Endothelial cell (in vitro differentiated cells): ENCODE data around the gene HBG1. TPM values are rescaled to one million over a fixed set of nuclear protein-coding genes. Genes with fewer than 3 reads are reported as not detected.

ENCODE experiments used
- DNase-seq: peaks from one replicate; pipeline ENCODE4 v3.0.0; 2021; ENCODE audit warnings: low spot score
- H3K27ac Mint-ChIP-seq: one replicate; pipeline ENCODE4 v1.8.0; 2021; ENCODE audit warnings: mixed read lengths, inconsistent platforms; ENCODE audit not compliant: unreplicated experiment
- H3K27me3 Mint-ChIP-seq: one replicate; pipeline ENCODE4 v1.8.0; 2021; ENCODE audit warnings: mild to moderate bottlenecking, moderate library complexity, mixed read lengths, inconsistent platforms; ENCODE audit not compliant: unreplicated experiment
- H3K36me3 Mint-ChIP-seq: one replicate; pipeline ENCODE4 v1.8.0; 2021; ENCODE audit warnings: mild to moderate bottlenecking, low read depth, mixed read lengths, inconsistent platforms; ENCODE audit not compliant: unreplicated experiment
- H3K4me1 Mint-ChIP-seq: one replicate; pipeline ENCODE4 v1.8.0; 2021; ENCODE audit warnings: mild to moderate bottlenecking, mixed read lengths, inconsistent platforms; ENCODE audit not compliant: unreplicated experiment
- H3K4me3 Mint-ChIP-seq: one replicate; pipeline ENCODE4 v1.8.0; 2021; ENCODE audit warnings: mild to moderate bottlenecking, mixed read lengths, inconsistent platforms; ENCODE audit not compliant: unreplicated experiment
- H3K9me3 Mint-ChIP-seq: one replicate; pipeline ENCODE4 v1.8.0; 2021; ENCODE audit warnings: mixed read lengths, inconsistent platforms; ENCODE audit not compliant: unreplicated experiment
- CTCF ChIP-seq: fragments of 200-600 bp; sonication (generic); IDR thresholded peaks from one replicate; pipeline ENCODE4 v1.5.0; 2021; ENCODE audit warnings: antibody characterized with exemption; ENCODE audit not compliant: unreplicated experiment
- total RNA-seq: library from RNA; stranded (reverse); fragmentation: NEBNext Ultra II Directional; extraction: Animal tissue kit (Norgen Biotek cat#: 25700); gene quantifications from one replicate; pipeline ENCODE4 v1.2.1, GENCODE V29; 2021; ENCODE audit not compliant: unreplicated experiment

Gene HBG1
- total RNA-seq, 1 donor from 2014 or later = not detected

- TF ChIP-seq CTCF = no peak
- Mint-ChIP-seq H3K9me3 (no peaks in the 10 kb centered on the region), H3K27me3 (no peaks in the 10 kb centered on the region), H3K4me1 (peaks cover 8% of the 10 kb centered on the region), H3K27ac (no peak overlapping the region), H3K36me3 (no peaks in the 10 kb centered on the region), H3K4me3 (no peak overlapping the region)
- DNase-seq = no peak
Observed at GRCh38 chr11:5228124-5228523, 21.5 kb downstream of the HBG1 start.

- Mint-ChIP-seq H3K4me3 (no peak overlapping the region), H3K36me3 (no peaks in the 10 kb centered on the region), H3K27me3 (no peaks in the 10 kb centered on the region), H3K9me3 (no peaks in the 10 kb centered on the region), H3K4me1 (peaks cover 8% of the 10 kb centered on the region), H3K27ac (no peak overlapping the region)
- no peak for TF ChIP-seq CTCF
- DNase-seq = no peak
Observed at GRCh38 chr11:5227681-5228080, 22.0 kb downstream of the HBG1 start.

GRCh38 chr11:5226732-5227310 lies 22.8 kb downstream of the HBG1 start, which contains the start of gene HBB:
HBB (minus strand) TSS chr11:5227071; CDS start chr11:5227021, 50 bp downstream.
- peaks cover 8% of the 10 kb centered on the region for H3K4me1 Mint-ChIP-seq
- no peak for DNase-seq

GRCh38 chr11:5225480-5225871 lies 24.2 kb downstream of the HBG1 start:
- Mint-ChIP-seq H3K4me1 (peaks cover 8% of the 10 kb centered on the region), H3K4me3 (no peak overlapping the region), H3K9me3 (no peaks in the 10 kb centered on the region), H3K36me3 (peaks cover 3% of the 10 kb centered on the region), H3K27ac (no peak overlapping the region), H3K27me3 (no peaks in the 10 kb centered on the region)
- no peak for TF ChIP-seq CTCF
- no peak for DNase-seq

More at GRCh38 chr11:5226732-5227310, 22.8 kb downstream of the HBG1 start, which contains the start of gene HBB:
- H3K9me3 Mint-ChIP-seq = no peaks in the 10 kb centered on the region
- H3K4me3 Mint-ChIP-seq = no peak within 1 kb of the TSS
- H3K27me3 Mint-ChIP-seq = no peaks in the 10 kb centered on the region
- no peak within 1 kb of the TSS for H3K27ac Mint-ChIP-seq
- TF ChIP-seq CTCF = no peak
- peaks cover 3% of the 10 kb centered on the region for H3K36me3 Mint-ChIP-seq
